SK-N-SH treated with all-trans-retinoic acid at 6 μM for 48 hours (cell line): Measurements from ENCODE around the gene UBN2.

Experiments used
- ATAC-seq: fragments of 200-7000 bp; cut with Tn5 transposase; 3 replicates; pipeline ENCODE4 v1.9.1; 2020; ENCODE audit warnings: mild to moderate bottlenecking, moderate library complexity
- ARNTL ChIP-seq: fragments of 450-650 bp; formaldehyde crosslinking; IDR thresholded peaks from 2 replicates; pipeline ENCODE4 v1.5.0; 2020; ENCODE audit warnings: low read depth, mild to moderate bottlenecking, moderate library complexity, borderline replicate concordance
- BACH2 ChIP-seq: fragments of 250-450 bp; sonication (Bioruptor Pico); IDR thresholded peaks from 2 replicates; pipeline ENCODE4 v1.9.0; 2021; ENCODE audit warnings: mild to moderate bottlenecking, borderline replicate concordance
- CREB5 ChIP-seq: fragments of 250-450 bp; sonication (Bioruptor Pico); IDR thresholded peaks from 2 replicates; pipeline ENCODE4 v1.5.1; 2020; ENCODE audit warnings: low read depth, mild to moderate bottlenecking, moderate library complexity
- CSDC2 ChIP-seq: fragments of 250-450 bp; sonication (Bioruptor Pico); IDR thresholded peaks from 2 replicates; pipeline ENCODE4 v1.5.0; 2020; ENCODE audit warnings: mild to moderate bottlenecking, moderate library complexity
- GLIS3 ChIP-seq: fragments of 250-450 bp; sonication (Bioruptor Pico); IDR thresholded peaks from 2 replicates; pipeline ENCODE4 v1.5.0; 2020; ENCODE audit warnings: mild to moderate bottlenecking, moderate library complexity
- ISL1 ChIP-seq: fragments of 250-450 bp; sonication (Bioruptor Pico); IDR thresholded peaks from 2 replicates; pipeline ENCODE4 v2.1.2; 2022; ENCODE audit warnings: mild to moderate bottlenecking, moderate library complexity
- PPARA ChIP-seq: fragments of 250-450 bp; sonication (Bioruptor Pico); IDR thresholded peaks from 2 replicates; pipeline ENCODE4 v1.5.0; 2020; ENCODE audit warnings: mild to moderate bottlenecking, borderline replicate concordance
- RARB ChIP-seq: fragments of 250-450 bp; sonication (Bioruptor Pico); IDR thresholded peaks from 2 replicates; pipeline ENCODE4 v1.8.0; 2021; ENCODE audit warnings: mild to moderate bottlenecking, moderate library complexity
- SNAI2 ChIP-seq: fragments of 250-450 bp; sonication (Bioruptor Pico); IDR thresholded peaks from 2 replicates; pipeline ENCODE4 v1.5.0; 2020; ENCODE audit warnings: mild to moderate bottlenecking, moderate library complexity
- TCF4 ChIP-seq: fragments of 250-450 bp; sonication (Bioruptor Pico); IDR thresholded peaks from 2 replicates; pipeline ENCODE4 v1.8.0; 2021; ENCODE audit warnings: mild to moderate bottlenecking, moderate library complexity, borderline replicate concordance
- TOX ChIP-seq: fragments of 250-450 bp; sonication (Bioruptor Pico); IDR thresholded peaks from 2 replicates; pipeline ENCODE4 v1.8.0; 2021; ENCODE audit warnings: mild to moderate bottlenecking, moderate library complexity, borderline replicate concordance
- TSHZ2 ChIP-seq: fragments of 250-450 bp; sonication (Bioruptor Pico); IDR thresholded peaks from 2 replicates; pipeline ENCODE4 v1.5.0; 2020; ENCODE audit warnings: mild to moderate bottlenecking, moderate library complexity
- ZC3H10 ChIP-seq: fragments of 250-450 bp; sonication (Bioruptor Pico); IDR thresholded peaks from 2 replicates; pipeline ENCODE4 v1.5.1; 2021; ENCODE audit warnings: mild to moderate bottlenecking, moderate library complexity
- ZFP3 ChIP-seq: fragments of 250-450 bp; sonication (Bioruptor Pico); IDR thresholded peaks from 2 replicates; pipeline ENCODE4 v1.5.0; 2020; ENCODE audit warnings: mild to moderate bottlenecking, moderate library complexity
- ZFP30 ChIP-seq: fragments of 450-650 bp; formaldehyde crosslinking; IDR thresholded peaks from 2 replicates; pipeline ENCODE4 v1.5.0; 2022; ENCODE audit warnings: mild to moderate bottlenecking, moderate library complexity
- ZNF565 ChIP-seq: fragments of 450-650 bp; formaldehyde crosslinking; conservative IDR thresholded peaks from 2 replicates; pipeline ENCODE4 v1.5.0; 2020; ENCODE audit warnings: low read depth, mild to moderate bottlenecking, moderate library complexity
- ZNF70 ChIP-seq: fragments of 450-650 bp; formaldehyde crosslinking; IDR thresholded peaks from 2 replicates; pipeline ENCODE4 v1.5.0; 2020; ENCODE audit warnings: mild to moderate bottlenecking, moderate library complexity
- ZNF8 ChIP-seq: fragments of 450-650 bp; formaldehyde crosslinking; IDR thresholded peaks from 2 replicates; pipeline ENCODE4 v1.5.0; 2020; ENCODE audit warnings: mild to moderate bottlenecking, moderate library complexity
- TF ChIP-seq, protein P1 (sequence below): fragments of 250-450 bp; sonication (Bioruptor Pico); IDR thresholded peaks from 2 replicates; pipeline ENCODE4 v1.5.1; 2021; ENCODE audit warnings: mild to moderate bottlenecking, moderate library complexity
- TF ChIP-seq, protein P2 (sequence below): fragments of 250-450 bp; sonication (Bioruptor Pico); IDR thresholded peaks from 2 replicates; pipeline ENCODE4 v1.8.0; 2020; ENCODE audit warnings: mild to moderate bottlenecking, moderate library complexity, borderline replicate concordance

Gene UBN2

DNA sequence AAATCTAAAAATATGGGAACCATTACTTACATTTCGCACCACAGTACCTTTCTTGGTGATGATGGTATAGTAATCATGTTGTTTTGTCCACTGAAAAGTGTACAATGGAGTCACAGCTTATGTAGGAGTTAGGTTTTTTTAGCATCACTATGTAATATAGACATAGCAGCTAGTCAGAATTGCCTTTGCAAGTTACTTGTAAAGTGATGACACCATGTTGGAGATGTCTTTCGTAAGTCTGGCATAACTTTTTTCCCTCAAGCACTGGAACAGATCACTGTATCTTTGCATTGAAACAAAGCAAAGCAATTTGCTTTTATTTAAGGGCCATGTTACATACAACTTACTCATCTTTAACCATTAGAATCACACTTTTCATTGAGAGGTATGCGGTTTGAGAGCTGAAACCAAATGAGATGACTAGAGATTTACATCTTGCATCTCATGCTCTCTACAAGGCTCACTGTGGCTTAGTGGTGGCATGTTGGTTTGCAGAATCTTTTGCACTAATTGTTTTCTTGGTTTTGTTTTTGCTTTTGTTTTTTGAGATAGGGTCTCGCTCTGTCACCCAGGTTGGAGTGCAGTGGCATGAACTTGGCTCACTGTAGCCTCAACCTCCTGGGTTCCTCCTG is 18.3 kb downstream of the UBN2 start (continued):
- TF ChIP-seq ZNF565 (CRISPR knock-in tag) (no peak), BACH2 (no peak)
- TF ChIP-seq, all 23 proteins: peak for 0

DNA sequence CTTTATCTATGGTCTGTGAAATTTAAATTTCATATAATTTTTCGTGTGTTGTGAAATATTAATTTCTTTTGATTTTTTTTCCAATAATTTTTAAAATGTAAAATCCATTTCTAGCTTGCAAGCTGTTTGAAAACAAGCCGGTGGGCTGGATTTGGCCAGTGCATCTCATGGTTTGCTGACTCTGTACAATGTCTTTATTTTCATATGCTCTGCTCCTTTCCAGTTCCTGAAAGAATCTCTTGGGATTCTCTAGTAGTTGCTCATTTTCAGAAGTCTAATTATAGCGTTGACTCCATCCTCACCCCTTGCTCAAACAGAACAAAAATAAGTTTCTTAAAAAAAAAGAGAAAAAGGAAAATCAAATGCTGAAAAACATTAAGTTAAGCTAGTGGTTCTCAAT is 21.4 kb downstream of the UBN2 start:
- no peak for ATAC-seq
- TF ChIP-seq ZFP30 (no peak), CSDC2 (no peak), RARB (CRISPR knock-in tag) (no peak), ZNF565 (CRISPR knock-in tag) (no peak), GLIS3 (CRISPR knock-in tag) (no peak), ARNTL (CRISPR knock-in tag) (no peak), CREB5 (CRISPR knock-in tag) (no peak)
- TF ChIP-seq, protein P1, sequence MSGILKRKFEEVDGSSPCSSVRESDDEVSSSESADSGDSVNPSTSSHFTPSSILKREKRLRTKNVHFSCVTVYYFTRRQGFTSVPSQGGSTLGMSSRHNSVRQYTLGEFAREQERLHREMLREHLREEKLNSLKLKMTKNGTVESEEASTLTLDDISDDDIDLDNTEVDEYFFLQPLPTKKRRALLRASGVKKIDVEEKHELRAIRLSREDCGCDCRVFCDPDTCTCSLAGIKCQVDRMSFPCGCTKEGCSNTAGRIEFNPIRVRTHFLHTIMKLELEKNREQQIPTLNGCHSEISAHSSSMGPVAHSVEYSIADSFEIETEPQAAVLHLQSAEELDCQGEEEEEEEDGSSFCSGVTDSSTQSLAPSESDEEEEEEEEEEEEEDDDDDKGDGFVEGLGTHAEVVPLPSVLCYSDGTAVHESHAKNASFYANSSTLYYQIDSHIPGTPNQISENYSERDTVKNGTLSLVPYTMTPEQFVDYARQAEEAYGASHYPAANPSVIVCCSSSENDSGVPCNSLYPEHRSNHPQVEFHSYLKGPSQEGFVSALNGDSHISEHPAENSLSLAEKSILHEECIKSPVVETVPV (CRISPR knock-in tag), result no peak
- TF ChIP-seq, all 23 proteins: peak for 0

DNA sequence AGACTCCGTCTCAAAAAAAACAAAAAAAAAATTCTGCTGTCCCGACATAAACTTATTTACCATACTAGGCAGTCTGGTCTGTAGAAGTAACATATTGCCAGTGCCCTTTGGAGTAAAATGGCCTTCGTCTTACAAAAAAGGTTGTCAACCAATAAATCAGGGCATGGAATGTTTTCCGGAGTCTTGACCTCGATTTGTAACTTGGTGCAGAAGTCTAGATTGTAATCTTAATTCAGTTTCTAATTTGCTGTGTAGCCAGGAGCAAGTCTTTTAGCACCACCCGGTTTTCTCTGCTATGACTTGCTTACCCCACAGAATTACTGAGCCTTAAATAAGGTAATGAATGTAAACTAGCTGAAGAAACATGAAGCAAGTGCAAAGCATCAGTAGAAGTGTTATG is 23.2 kb downstream of the UBN2 start:
- no peak for ATAC-seq
- TF ChIP-seq PPARA (CRISPR knock-in tag) (no peak), RARB (CRISPR knock-in tag) (no peak), TOX (no peak), CSDC2 (no peak), ZNF565 (CRISPR knock-in tag) (no peak), ZFP3 (no peak), ZNF8 (CRISPR knock-in tag) (no peak), TCF4 (CRISPR knock-in tag) (no peak), CREB5 (CRISPR knock-in tag) (no peak), ZNF70 (CRISPR knock-in tag) (no peak), ZC3H10 (CRISPR knock-in tag) (no peak), ISL1 (CRISPR knock-in tag) (no peak), BACH2 (no peak), SNAI2 (no peak), GLIS3 (CRISPR knock-in tag) (no peak), ZFP30 (no peak), TSHZ2 (CRISPR knock-in tag) (no peak)

DNA sequence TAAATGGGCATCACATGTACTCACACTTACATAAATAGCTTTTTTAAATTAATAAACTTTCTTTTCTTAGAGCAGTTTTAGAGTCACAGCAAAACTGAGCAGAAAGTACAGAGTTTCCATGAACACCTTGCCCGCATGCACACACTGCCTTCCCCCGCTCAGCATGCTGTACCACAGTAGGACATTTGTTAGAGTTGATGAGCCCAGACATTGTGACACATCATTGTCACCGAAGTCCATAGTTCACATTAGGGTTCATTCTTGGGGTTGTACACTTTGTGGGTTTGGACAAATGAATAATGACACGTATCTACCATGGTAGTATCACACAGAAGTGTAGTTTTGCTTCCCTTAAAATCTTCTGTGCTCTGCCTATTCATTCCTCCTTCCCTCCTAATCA is 23.7 kb downstream of the UBN2 start:
- ATAC-seq, result no peak
- TF ChIP-seq ZC3H10 (CRISPR knock-in tag) (no peak), ZNF70 (CRISPR knock-in tag) (no peak), TSHZ2 (CRISPR knock-in tag) (no peak), CSDC2 (no peak), ZFP30 (no peak), ZNF565 (CRISPR knock-in tag) (no peak), ZFP3 (no peak), CREB5 (CRISPR knock-in tag) (no peak)
- TF ChIP-seq, protein P2, sequence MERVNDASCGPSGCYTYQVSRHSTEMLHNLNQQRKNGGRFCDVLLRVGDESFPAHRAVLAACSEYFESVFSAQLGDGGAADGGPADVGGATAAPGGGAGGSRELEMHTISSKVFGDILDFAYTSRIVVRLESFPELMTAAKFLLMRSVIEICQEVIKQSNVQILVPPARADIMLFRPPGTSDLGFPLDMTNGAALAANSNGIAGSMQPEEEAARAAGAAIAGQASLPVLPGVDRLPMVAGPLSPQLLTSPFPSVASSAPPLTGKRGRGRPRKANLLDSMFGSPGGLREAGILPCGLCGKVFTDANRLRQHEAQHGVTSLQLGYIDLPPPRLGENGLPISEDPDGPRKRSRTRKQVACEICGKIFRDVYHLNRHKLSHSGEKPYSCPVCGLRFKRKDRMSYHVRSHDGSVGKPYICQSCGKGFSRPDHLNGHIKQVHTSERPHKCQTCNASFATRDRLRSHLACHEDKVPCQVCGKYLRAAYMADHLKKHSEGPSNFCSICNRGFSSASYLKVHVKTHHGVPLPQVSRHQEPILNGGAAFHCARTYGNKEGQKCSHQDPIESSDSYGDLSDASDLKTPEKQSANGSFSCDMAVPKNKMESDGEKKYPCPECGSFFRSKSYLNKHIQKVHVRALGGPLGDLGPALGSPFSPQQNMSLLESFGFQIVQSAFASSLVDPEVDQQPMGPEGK (CRISPR knock-in tag), result no peak
